Measurements from ENCODE around the gene RFFL. TPM values are rescaled to one million over a fixed set of nuclear protein-coding genes. Genes with fewer than 3 reads are reported as not detected.
A peak's percentile ranks its signal among the peaks of the same experiment; 100 is the strongest.
"Not testable (repeated sequence)": the region's sequence is repeated elsewhere in the genome, so short reads cannot be mapped to it uniquely, and the experiment has no call there.

Gene RFFL
- total and polyA plus RNA-seq, 9 of the 15 experiments (the other 6 are each of a cell fraction or from before 2014, with no cell fraction given) = 3.4 to 18.1 (median 12.8) TPM

DNA sequence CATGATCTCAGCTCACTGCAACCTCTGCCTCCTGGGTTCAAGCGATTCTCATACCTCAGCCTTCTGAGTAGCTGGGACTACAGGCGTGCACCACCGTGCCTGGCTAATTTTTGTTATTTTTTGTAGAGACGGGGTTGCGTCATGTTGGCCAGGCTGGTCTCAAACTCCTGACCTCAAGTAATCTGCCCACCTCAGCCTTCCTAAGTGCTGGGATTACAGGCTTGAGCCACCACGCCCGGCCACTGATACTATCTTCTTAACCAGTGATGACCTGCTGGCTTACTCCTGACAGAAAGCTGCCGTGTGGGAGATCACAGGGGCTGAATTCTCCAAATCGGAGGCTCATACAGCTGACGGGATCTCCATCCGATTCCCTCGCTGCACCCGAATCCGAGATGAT, 62.5 kb downstream of the RFFL start:
- POLR2A ChIA-PET = interaction anchor here (0.6 to 2.7 kb wide), 5 partner anchors 8 to 122 kb away, joined by 3 to 8 read pairs (median 4); partner anchors contain the start of gene LIG3
- H3K9me3 ChIP-seq (replicated peaks; ENCODE audit: control insufficient read depth, insufficient read depth, low read depth, low read length); H3K27ac ChIP-seq (ENCODE audit: extremely low read depth, low read depth, low read length); FAIRE-seq; BruUV-seq (replicated peaks); H3K9me1 ChIP-seq (ENCODE audit: control insufficient read depth, insufficient read depth, low read length); H2AFZ ChIP-seq (ENCODE audit: low read depth, low read length); H4K20me1 ChIP-seq (replicated peaks; ENCODE audit: control insufficient read depth, insufficient read depth, low read length); H3K4me2 ChIP-seq (ENCODE audit: insufficient read depth, low read length); in situ Hi-C loops (cut with MboI); H3K27me3 ChIP-seq (ENCODE audit: control insufficient read depth in 2 of 2, insufficient read depth in 2 of 2, low read length in 2 of 2); intact Hi-C loops (cut with micrococcal nuclease); H3K79me2 ChIP-seq (ENCODE audit: control insufficient read depth, insufficient read depth, low read length); H3K4me3 ChIP-seq; TF ChIP-seq TEAD4 (CRISPR knock-in tag; IDR thresholded peaks at IDR 0.05; ENCODE audit: borderline replicate concordance); JUND (tag; IDR thresholded peaks at IDR 0.05; ENCODE audit: borderline replicate concordance, low read depth, low read length): not testable (repeated sequence)
- H3K4me1 ChIP-seq (replicated peaks in 1 of 2; ENCODE audit: control insufficient read depth in 2 of 2, insufficient read depth in 2 of 2, low read length in 2 of 2) = peaks cover 3 to 11% of the 10 kb centered on the region in 2 experiments; a peak in 3 of 5 replicates
- peak in 1 of 4 experiments; percentile 40 for DNase-seq (ENCODE audit: extremely low read depth in 1 of 4, low spot score in 3 of 4)
- CTCF ChIA-PET (ENCODE audit: low intra/inter-chr PET ratio) = interaction anchor here (0.6 kb wide), 1 partner anchor 541 kb away, joined by 5 read pairs; no protein-coding TSS in a partner anchor
- WGBS (ENCODE audit: insufficient coverage, low coverage, missing lambda C conversion rate) = 49% methylated on average over 14 of the region's 14 CpGs
- ATAC-seq = peak; percentile 22
- H3K36me3 ChIP-seq (ENCODE audit: control insufficient read depth, insufficient read depth, low read length) = peaks cover 89% of the 10 kb centered on the region
- H3K9ac ChIP-seq (ENCODE audit: insufficient read depth in 1 of 2, low read depth in 2 of 2, low read length in 2 of 2) = 0 out of 4 replicates have a peak overlapping the region, but pooled peaks of 1 of the 2 experiments have one; percentile 51
- TF ChIP-seq, protein P1, sequence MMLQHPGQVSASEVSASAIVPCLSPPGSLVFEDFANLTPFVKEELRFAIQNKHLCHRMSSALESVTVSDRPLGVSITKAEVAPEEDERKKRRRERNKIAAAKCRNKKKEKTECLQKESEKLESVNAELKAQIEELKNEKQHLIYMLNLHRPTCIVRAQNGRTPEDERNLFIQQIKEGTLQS (IDR thresholded peaks at IDR 0.05) = peak; percentile 68
- TF ChIP-seq, protein P1 (CRISPR knock-in tag; conservative IDR thresholded peaks at IDR 0.05) = not testable (repeated sequence)
- peak; percentile 24; the same call in 1 of the 2 replicates for TF ChIP-seq SMARCA4 (IDR thresholded peaks at IDR 0.05)
- TF ChIP-seq RCOR1 (IDR thresholded peaks at IDR 0.05; ENCODE audit: borderline replicate concordance in 1 of 2, low read depth in 2 of 2, low read length in 2 of 2) = 0 out of 4 replicates have a peak, but pooled peaks of 1 of the 2 experiments have one; percentile 23
- TF ChIP-seq ADNP (tag; IDR thresholded peaks at IDR 0.05) = peak; percentile 67; the same call in 1 of the 2 replicates
- peak; percentile 62 for TF ChIP-seq ARID1B (IDR thresholded peaks at IDR 0.05)
- peak; percentile 51 for TF ChIP-seq CBFA2T3 (IDR thresholded peaks at IDR 0.05)
- peak; percentile 13; the same call in 1 of the 2 replicates for TF ChIP-seq TEAD4 (IDR thresholded peaks at IDR 0.05; ENCODE audit: low read length)
- TF ChIP-seq ATF7 (IDR thresholded peaks at IDR 0.05) = peak; percentile 50; the same call in 1 of the 2 replicates
- peak; percentile 41; the same call in 1 of the 2 replicates for TF ChIP-seq JUND (IDR thresholded peaks at IDR 0.05; ENCODE audit: borderline replicate concordance, low read depth, low read length)
- TF ChIP-seq ESRRA (IDR thresholded peaks at IDR 0.05; ENCODE audit: borderline replicate concordance, low read depth) = 0 out of 2 replicates have a peak, but pooled peaks have one; percentile 17
- peak; percentile 88 for TF ChIP-seq CEBPB (tag; IDR thresholded peaks at IDR 0.05)
- TF ChIP-seq, protein P2, sequence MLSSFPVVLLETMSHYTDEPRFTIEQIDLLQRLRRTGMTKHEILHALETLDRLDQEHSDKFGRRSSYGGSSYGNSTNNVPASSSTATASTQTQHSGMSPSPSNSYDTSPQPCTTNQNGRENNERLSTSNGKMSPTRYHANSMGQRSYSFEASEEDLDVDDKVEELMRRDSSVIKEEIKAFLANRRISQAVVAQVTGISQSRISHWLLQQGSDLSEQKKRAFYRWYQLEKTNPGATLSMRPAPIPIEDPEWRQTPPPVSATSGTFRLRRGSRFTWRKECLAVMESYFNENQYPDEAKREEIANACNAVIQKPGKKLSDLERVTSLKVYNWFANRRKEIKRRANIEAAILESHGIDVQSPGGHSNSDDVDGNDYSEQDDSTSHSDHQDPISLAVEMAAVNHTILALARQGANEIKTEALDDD (IDR thresholded peaks at IDR 0.05) = peak; percentile 93
- 0 out of 2 replicates have a peak, but pooled peaks have one; percentile 16 for TF ChIP-seq TCF3 (CRISPR knock-in tag; IDR thresholded peaks at IDR 0.05)
- TF ChIP-seq CEBPG (CRISPR knock-in tag; IDR thresholded peaks at IDR 0.05) = peak; percentile 62
- TF ChIP-seq CEBPG (tag; conservative IDR thresholded peaks at IDR 0.05 in 1 of 2, IDR thresholded peaks at IDR 0.05 in 1 of 2) = peak; percentile 42 to 56; a peak in 3 of 4 replicates

Measured in K562 (cell line).